Kidney (tissue), 14 donors: ENCODE data around the gene PPIL3. TPM values are rescaled to one million over a fixed set of nuclear protein-coding genes. Genes with fewer than 3 reads are reported as not detected.

Experiments
- DNase-seq, 5 donors: peaks; one replicate each; pipeline ENCODE4 v3.0.0-alpha.2; 2013 to 2020
- FAIRE-seq: peaks from 2 replicates; lab custom pipeline; 2012; peaks lifted over from hg19 to GRCh38; lab: Jason Lieb, UNC
- H3K27ac ChIP-seq, 2 donors: one replicate each; pipeline ENCODE4 v1.7.0; 2013; ENCODE audit warnings: low read depth in 2 of 2, low read length in 2 of 2, inconsistent platforms in 1 of 2
- H3K27me3 ChIP-seq: one replicate; pipeline ENCODE4 v1.7.1; 2013; ENCODE audit warnings: low read length, inconsistent platforms; ENCODE audit not compliant: control insufficient read depth, insufficient read depth
- H3K36me3 ChIP-seq, 3 donors: one replicate each; pipeline versions ENCODE4 v1.7.0 to v1.7.1; 2013; ENCODE audit warnings: low read length in 3 of 3, control low read depth in 1 of 3, inconsistent platforms in 1 of 3; ENCODE audit not compliant: insufficient read depth in 3 of 3, control insufficient read depth in 2 of 3
- H3K4me1 ChIP-seq, 3 donors: one replicate each; pipeline versions ENCODE4 v1.7.0 to v1.7.1; 2013; ENCODE audit warnings: low read length in 3 of 3, inconsistent platforms in 1 of 3, low read depth in 1 of 3; ENCODE audit not compliant: control insufficient read depth in 2 of 3, insufficient read depth in 2 of 3
- H3K4me3 ChIP-seq, 3 donors: one replicate each; pipeline versions ENCODE4 v1.7.0 to v1.8.1; 2013; ENCODE audit warnings: low read length in 3 of 3, control low read depth in 1 of 3, inconsistent platforms in 1 of 3
- H3K9ac ChIP-seq, 3 donors: one replicate each; pipeline versions ENCODE4 v1.7.0 to v1.7.1; 2013; ENCODE audit warnings: low read length in 3 of 3, control low read depth in 1 of 3, inconsistent platforms in 1 of 3
- H3K9me3 ChIP-seq, 3 donors: one replicate each; pipeline versions ENCODE4 v1.7.0 to v1.7.1; 2013; ENCODE audit warnings: low read length in 3 of 3, control low read depth in 1 of 3, inconsistent platforms in 1 of 3; ENCODE audit not compliant: control insufficient read depth in 2 of 3, insufficient read depth in 1 of 3
- intact Hi-C: fragments of 100-400 bp; cut with DNase I; formaldehyde crosslinking; loops from one replicate; pipeline ENCODE4 v1.11.1; 2022
- polyA plus RNA-seq: library from polyadenylated mRNA; stranded (reverse); fragments of 350-450 nt; fragmentation: Illumina TruSeq; extraction: RNeasy Lipid Tissue Mini Kit (QIAGEN cat#74804); gene quantifications from one replicate; pipeline ENCODE4 v1.2.3, GENCODE V29; 2014; ENCODE audit warnings: low read depth, low replicate concordance; ENCODE audit not compliant: insufficient read depth
- total RNA-seq: library from RNA; stranded (reverse); fragmentation: NEBNext Ultra II Directional; extraction: Animal tissue kit (Norgen Biotek cat#: 25700); gene quantifications from one replicate; pipeline ENCODE4 v1.2.1, GENCODE V29; 2021
- TF ChIP-seq, protein P1 (sequence below): IDR thresholded peaks from 3 replicates; pipeline ENCODE4 v1.5.1; 2012; ENCODE audit warnings: mild to moderate bottlenecking, moderate library complexity, borderline replicate concordance; ENCODE audit not compliant: insufficient read depth; ENCODE audit errors: extremely low read depth
- donor health status: control.
- donor health status: control.
- donor health status: control.
- donor health status: control.
- donor health status: control.
- donor health status: DM: yes; HTN: yes; CAD: no.
- donor health status: Normal renal cell carcinoma (clear cell type).

Gene PPIL3
- total and polyA plus RNA-seq, 2 donors from 2014 or later = 26.7 to 27.0 TPM

GRCh38 chr2:200909958-200910357 lies 21.1 kb upstream of the PPIL3 start:
- Histone ChIP-seq H3K4me1 (no peaks in the 10 kb centered on the region), H3K27me3 (no peaks in the 10 kb centered on the region), H3K9ac (no peak overlapping the region), H3K36me3 (peaks cover 0 to 39% (median 16%) of the 10 kb centered on the region in 3 donors), H3K27ac (no peak overlapping the region), H3K9me3 (no peaks in the 10 kb centered on the region), H3K4me3 (no peak overlapping the region)
- TF ChIP-seq, protein P1, sequence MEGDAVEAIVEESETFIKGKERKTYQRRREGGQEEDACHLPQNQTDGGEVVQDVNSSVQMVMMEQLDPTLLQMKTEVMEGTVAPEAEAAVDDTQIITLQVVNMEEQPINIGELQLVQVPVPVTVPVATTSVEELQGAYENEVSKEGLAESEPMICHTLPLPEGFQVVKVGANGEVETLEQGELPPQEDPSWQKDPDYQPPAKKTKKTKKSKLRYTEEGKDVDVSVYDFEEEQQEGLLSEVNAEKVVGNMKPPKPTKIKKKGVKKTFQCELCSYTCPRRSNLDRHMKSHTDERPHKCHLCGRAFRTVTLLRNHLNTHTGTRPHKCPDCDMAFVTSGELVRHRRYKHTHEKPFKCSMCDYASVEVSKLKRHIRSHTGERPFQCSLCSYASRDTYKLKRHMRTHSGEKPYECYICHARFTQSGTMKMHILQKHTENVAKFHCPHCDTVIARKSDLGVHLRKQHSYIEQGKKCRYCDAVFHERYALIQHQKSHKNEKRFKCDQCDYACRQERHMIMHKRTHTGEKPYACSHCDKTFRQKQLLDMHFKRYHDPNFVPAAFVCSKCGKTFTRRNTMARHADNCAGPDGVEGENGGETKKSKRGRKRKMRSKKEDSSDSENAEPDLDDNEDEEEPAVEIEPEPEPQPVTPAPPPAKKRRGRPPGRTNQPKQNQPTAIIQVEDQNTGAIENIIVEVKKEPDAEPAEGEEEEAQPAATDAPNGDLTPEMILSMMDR = no peak
- FAIRE-seq = no peak
- intact Hi-C loops = loop anchor here (10.0 kb wide), 1 partner anchor 265 kb away; no protein-coding TSS in a partner anchor
- DNase-seq = no peak

DNA sequence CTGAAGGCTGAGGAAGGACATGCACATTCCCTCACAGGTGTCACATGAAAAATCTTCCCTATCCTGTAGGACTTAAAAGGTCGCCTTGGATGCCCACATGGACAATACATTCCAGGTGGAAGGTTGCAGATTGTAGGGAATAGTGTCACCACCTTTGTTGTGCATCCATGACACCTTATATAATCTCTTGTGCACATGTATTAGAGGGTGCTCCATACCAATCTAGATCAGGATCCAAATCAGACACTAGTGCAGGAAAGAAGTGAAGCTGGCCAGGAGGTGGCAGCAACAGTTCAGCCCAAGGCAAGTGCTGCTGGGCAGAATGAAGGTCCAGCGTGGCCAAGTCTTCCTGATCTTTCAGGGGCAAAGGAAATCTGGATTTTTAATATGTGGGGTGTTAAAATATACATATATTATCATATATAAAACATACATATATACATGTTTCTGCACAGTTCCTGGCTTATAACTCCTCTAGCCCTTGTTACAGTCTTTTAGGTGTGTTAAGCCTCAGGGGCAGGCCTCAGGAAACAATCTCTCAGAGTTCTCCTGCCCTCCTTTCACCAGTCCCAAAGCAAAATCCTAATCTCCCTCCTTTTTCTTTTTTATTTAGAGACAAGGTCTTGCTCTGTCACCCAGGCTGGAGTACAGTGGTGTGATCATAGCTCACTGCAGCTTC lies 16.9 kb upstream of the PPIL3 start:
- Histone ChIP-seq H3K36me3 (peaks cover 1 to 23% (median 11%) of the 10 kb centered on the region in 3 donors), H3K27me3 (no peaks in the 10 kb centered on the region), H3K27ac (no peak overlapping the region), H3K9me3 (no peaks in the 10 kb centered on the region), H3K9ac (no peak overlapping the region), H3K4me1 (no peaks in the 10 kb centered on the region), H3K4me3 (no peak overlapping the region)
- intact Hi-C loops = loop anchor here (10.0 kb wide), 1 partner anchor 269 kb away; no protein-coding TSS in a partner anchor
- TF ChIP-seq, protein P1 = peak; percentile 81
- FAIRE-seq (no peak), DNase-seq (peak; percentile 56 to 85 (median 78))

GRCh38 chr2:200901459-200902072 lies 12.7 kb upstream of the PPIL3 start:
- intact Hi-C loops = loop anchor here (10.0 kb wide), 1 partner anchor 273 kb away; no protein-coding TSS in a partner anchor
- H3K36me3 ChIP-seq = peaks cover 12 to 36% (median 34%) of the 10 kb centered on the region in 3 donors
- H3K4me1 ChIP-seq = no peaks in the 10 kb centered on the region
- H3K4me3 ChIP-seq = no peak overlapping the region
- H3K27ac ChIP-seq = no peak overlapping the region
- DNase-seq = peak in 4 of 5 donors; percentile 57 to 90 (median 82)
- no peak overlapping the region for H3K9ac ChIP-seq
- no peaks in the 10 kb centered on the region for H3K9me3 ChIP-seq
- H3K27me3 ChIP-seq = no peaks in the 10 kb centered on the region
- TF ChIP-seq, protein P1 = peak; percentile 64
- FAIRE-seq = no peak
